GM18907 (cell line): ENCODE data around the gene C3orf18.
A peak's percentile ranks its signal among the peaks of the same experiment; 100 is the strongest.

Experiments
- ATAC-seq: cut with Tn5 transposase; IDR thresholded peaks from one replicate; pipeline ENCODE4 v1.9.1; 2021; ENCODE audit warnings: mild to moderate bottlenecking, moderate library complexity; ENCODE audit not compliant: unreplicated experiment

Gene C3orf18

GRCh38 chr3:50567386-50568167, at the start of gene C3orf18:
C3orf18 (minus strand) TSS chr3:50567747; CDS start chr3:50565699, 2,048 bp downstream.
- ATAC-seq, result peak; percentile 80

DNA sequence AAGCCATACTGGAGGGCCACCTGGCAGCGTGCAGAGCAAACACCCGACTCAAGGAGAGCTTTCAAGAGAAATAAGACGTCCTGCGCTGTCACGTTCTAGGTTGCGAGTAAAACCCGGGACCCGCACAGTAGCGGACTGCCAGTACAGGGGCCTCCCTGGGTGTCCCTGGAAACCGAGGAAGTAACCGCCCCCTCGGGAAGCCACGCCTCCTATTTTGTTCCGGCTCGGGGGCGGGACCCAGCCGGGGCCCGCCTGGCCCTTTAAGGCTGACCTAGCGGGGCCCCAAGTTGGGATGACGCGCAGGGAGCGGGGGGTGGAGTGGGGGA, 49.2 kb upstream of the C3orf18 start:
- peak; percentile 73 for ATAC-seq

DNA sequence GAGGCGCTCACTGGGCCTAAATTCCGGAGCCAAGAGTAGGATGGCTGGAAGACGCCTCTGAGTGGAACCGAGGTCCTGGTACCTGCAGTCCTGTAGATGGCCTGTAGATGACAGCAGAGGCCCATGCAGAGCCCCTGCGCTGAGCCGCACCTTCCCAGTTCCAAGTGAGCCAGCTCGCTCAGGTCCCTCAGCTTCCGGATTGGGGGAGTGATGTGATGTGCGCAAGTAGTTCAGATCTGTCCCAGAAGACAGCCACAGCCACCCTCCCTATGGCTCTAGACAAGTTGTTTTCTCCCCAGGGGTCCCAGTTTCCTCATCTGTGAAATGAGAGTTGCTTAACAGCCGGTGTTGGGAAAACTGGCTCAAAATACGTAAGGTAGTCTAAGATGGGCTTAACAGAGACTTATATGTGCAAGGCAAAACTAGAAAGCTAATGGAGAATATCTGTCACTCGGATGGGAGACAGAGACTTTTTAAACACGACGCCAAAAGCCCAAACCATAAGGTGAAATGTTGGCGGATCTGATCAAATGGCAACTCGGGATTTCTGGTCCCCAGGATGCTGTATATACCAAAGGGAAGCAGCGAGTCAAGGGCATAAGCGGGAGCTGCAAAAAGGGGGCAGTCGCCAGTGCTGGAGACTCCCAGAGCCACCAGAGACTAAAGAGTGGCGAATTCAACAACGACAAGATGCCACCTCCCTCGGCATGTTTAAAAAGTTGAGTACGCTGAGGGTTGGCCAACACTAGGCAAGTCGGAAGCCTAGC, 48.6 kb upstream of the C3orf18 start:
- ATAC-seq, result peak; percentile 36

GRCh38 chr3:50615190-50615589, 47.6 kb upstream of the C3orf18 start:
- ATAC-seq, result no peak

DNA sequence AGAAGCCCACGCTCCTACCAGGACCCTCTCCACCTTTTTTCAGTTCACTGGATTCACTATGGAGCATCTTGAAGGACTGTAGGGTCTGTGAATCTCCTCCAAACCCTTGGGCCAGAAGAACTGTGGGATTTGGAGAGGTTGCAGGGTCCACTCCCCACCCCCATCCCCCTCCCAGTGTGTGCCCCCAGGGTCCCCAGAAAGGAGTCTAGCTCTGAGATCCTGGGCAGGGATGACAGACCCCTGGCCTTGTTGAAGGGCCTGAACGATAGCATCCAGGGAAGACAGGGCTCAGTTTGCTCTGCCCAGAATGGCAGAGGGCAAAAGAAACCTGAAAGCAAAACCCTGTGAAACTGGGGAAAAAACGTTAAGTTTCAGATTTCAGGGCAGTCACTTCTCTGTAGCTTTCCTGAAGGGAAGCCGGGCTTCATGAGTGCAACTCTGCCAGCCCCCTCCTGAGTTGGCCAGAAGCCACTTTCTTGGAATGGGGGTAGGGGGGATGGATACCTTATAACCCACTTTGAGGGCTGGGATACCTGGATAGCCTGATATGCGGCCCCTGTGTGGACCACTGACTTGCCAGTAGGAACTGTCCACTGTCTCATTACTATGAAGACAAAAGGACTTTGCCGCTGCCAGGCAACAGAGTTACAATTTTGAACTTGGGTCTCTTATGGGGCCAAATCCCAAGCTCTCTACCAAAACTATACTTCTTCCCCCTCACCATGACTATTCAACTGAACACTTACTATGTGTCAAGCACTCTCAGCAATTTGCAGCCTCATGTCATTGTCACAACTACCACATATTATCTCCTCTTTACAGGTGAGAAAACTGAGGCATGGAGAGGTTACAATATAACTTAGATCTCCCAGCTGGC, 45.7 kb upstream of the C3orf18 start:
- no peak for ATAC-seq

GRCh38 chr3:50612234-50612882, 44.8 kb upstream of the C3orf18 start:
- ATAC-seq, result no peak

- peak; percentile 72 for ATAC-seq
Measured at GRCh38 chr3:50611464-50612233, 44.1 kb upstream of the C3orf18 start, which contains the start of gene CISH. CISH (minus strand) TSS chr3:50611774; CDS start chr3:50611650, 124 bp downstream.

GRCh38 chr3:50610992-50611463, 43.5 kb upstream of the C3orf18 start:
- no peak for ATAC-seq

GRCh38 chr3:50610181-50610971, 42.8 kb upstream of the C3orf18 start:
- ATAC-seq, result no peak

DNA sequence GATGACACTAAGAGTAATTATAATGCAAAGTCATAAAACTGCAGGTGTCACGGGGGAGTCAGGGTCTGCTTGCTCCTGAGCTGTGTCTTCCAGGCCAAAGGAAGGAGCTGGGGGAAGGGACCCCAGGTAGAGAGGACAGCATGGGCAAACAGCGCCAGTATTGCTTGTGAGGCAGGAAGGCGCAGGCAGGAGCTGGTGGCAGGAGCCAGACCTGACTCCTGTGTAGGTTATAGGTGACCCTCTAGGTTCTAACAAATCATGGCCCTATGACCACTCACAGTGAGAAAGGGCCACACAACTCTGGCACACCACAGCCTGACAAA, 42.2 kb upstream of the C3orf18 start:
- no peak for ATAC-seq

DNA sequence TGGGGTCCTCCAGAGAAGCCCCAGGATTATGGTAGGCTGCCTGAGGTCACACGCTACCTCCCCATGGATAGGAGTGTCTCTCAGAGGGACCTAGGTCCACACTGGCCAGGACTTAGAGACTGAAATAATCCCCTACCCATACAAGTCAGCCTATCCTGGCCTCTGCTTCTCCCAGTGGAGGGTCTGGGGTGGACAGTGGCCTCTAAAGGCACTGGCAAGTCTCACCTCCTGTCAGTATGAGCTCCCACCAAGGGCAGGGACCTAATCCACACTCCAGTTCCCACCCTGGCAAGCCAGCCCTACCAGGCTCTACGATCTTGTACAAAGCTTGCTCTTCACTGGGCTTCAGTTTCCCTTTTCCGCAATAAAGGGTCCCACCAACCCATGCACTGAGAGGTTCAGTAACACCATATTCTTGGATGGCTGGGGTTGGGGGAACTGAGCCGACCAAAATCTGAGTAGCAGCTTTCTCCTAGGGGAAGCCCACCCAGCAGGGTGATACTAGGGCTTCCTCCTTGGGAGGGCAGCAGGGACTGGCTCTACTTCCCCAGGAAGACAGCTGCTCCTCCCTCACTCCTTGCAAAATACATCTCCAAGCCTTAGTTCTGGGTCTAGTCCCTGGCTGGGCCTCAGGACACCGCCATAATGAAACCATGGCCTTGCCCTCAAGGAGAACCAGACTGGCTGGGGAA, 41.7 kb upstream of the C3orf18 start:
- ATAC-seq, result no peak

- no peak for ATAC-seq
Measured at GRCh38 chr3:50608278-50608677, 40.7 kb upstream of the C3orf18 start.

GRCh38 chr3:50607271-50608091, 39.9 kb upstream of the C3orf18 start:
- no peak for ATAC-seq

GRCh38 chr3:50606596-50606995, 39.0 kb upstream of the C3orf18 start:
- no peak for ATAC-seq

- ATAC-seq, result no peak
Measured at GRCh38 chr3:50605901-50606326, 38.4 kb upstream of the C3orf18 start.

GRCh38 chr3:50604628-50605588, 37.4 kb upstream of the C3orf18 start:
- no peak for ATAC-seq
